DMS53 (cell line): Measurements from ENCODE around the gene SSMEM1.
"Not testable (repeated sequence)": the region's sequence is repeated elsewhere in the genome, so short reads cannot be mapped to it uniquely, and the experiment has no call there.

Experiments used
- DNase-seq: peaks from one replicate; lab custom pipeline; 2025; lab: John Stamatoyannopoulos, UW

The SSMEM1 gene

GRCh38 chr7:130207642-130208041, at the start of gene SSMEM1:
Gene SSMEM1, plus strand, starts transcription at chr7:130207860. Its CDS starts 51 bp downstream, at chr7:130207911.
- no peak for DNase-seq

DNA sequence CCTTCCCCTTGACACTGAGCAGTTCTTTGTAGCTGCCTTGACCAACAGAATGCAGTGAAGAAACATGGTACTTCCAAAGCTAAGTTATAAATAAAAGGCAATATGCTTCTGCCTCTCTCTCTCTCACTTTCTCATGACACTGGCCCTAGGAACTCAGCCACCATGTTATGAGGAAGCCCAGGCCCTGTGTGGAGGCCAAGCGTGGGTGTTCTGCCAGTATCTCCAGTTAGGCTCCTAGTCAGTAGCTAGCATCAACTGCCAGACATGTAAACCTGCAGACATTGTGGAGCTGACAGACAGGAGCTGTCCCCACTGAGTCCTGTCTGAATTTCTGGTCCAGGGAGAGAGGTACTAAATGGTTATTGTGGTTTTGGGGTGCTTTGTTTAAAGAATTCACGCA, 47.6 kb upstream of the SSMEM1 start:
- no peak for DNase-seq

- DNase-seq: no peak
Observed at GRCh38 chr7:130160455-130160854, 47.2 kb upstream of the SSMEM1 start.

DNA sequence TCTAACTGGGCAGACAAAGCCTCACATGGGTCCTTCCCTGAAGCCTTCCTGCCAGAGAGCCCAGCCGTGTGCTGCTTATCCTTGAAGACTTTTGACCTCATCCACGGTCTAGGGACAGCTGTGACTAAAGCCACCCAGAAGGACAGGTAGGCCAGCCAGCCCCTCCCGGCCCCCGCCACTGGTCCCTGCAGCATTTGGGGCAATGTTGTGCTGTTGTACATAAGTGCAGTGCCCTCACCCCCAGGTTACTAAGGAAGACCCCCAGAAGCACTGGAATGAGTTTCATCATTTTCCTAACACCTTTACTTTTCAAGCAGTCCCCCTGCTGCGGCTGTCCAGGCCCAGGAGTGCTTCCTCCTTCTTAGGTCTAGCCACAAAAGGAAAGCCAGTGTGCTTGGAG, 45.5 kb upstream of the SSMEM1 start:
- DNase-seq: no peak

- no peak for DNase-seq
Observed at GRCh38 chr7:130174237-130174959, 33.3 kb upstream of the SSMEM1 start.

DNA sequence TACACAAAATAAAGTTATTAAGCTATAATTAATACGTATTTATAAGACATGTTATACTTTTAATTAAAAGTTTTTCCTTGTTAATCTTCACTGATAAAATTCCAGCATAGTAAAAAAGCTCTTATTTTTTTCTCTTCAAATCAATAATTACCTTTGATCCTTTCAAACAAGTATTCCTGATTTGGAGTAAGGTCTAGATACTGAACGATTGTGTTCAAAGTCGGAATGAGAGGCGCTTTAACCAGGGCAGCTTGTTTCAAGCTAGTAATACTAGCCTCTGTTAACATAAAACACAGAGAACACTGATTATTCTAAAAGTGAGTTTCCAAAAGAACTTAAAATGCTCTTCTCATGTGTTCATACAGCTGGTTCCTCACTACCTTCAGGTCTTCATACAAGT, 29.4 kb upstream of the SSMEM1 start:
- no peak for DNase-seq

GRCh38 chr7:130179631-130180030, 28.0 kb upstream of the SSMEM1 start:
- no peak for DNase-seq

GRCh38 chr7:130180571-130181262, 26.9 kb upstream of the SSMEM1 start:
- no peak for DNase-seq

GRCh38 chr7:130181263-130181605, 26.4 kb upstream of the SSMEM1 start:
- no peak for DNase-seq

- DNase-seq: no peak
Observed at GRCh38 chr7:130182990-130183389, 24.7 kb upstream of the SSMEM1 start.

- DNase-seq: not testable (repeated sequence)
Observed at GRCh38 chr7:130184349-130184748, 23.3 kb upstream of the SSMEM1 start.

GRCh38 chr7:130187360-130187759, 20.3 kb upstream of the SSMEM1 start:
- no peak for DNase-seq

- no peak for DNase-seq
Observed at GRCh38 chr7:130189343-130189742, 18.3 kb upstream of the SSMEM1 start.

GRCh38 chr7:130191791-130192190, 15.9 kb upstream of the SSMEM1 start:
- DNase-seq: no peak

DNA sequence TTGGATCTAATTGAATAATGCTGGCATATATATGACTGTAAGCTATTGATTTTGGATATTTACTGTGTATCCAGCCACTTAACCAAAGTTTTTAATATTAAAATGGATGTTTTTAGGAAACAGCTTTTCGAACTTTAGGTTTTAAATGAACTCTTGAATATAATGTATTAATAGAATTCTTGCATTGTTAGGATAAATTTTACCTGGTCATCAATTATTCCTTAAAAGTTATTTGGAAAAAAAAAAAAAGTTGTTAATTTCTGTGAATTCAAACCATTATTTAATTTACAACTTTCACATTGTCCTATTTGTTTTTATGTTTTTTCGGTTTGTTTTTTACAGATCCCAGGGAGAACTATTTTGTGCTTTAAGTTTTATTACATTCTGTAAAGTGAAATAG, 12.3 kb upstream of the SSMEM1 start:
- no peak for DNase-seq

GRCh38 chr7:130196476-130196875, 11.2 kb upstream of the SSMEM1 start:
- no peak for DNase-seq

- no peak for DNase-seq
Observed at GRCh38 chr7:130197094-130197493, 10.6 kb upstream of the SSMEM1 start.

DNA sequence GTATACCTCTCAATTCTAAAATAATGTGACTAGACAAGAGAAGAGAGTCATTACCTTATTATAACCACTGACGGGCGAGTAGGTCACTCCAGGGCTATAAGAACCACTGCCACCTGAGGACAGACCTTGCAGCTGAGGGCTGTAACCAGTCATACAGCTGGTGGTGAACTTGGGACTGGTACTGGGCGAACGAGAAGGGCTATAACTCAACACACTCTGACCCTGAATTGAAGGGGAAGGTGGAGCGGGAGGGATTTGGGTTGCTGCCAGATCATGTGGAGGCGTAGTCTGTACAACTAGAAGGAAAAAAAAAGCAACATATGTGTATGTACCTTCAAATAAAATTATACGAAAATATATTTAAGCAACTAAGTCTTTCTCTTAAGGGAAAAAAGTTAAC, 5.9 kb upstream of the SSMEM1 start:
- DNase-seq: no peak

DNA sequence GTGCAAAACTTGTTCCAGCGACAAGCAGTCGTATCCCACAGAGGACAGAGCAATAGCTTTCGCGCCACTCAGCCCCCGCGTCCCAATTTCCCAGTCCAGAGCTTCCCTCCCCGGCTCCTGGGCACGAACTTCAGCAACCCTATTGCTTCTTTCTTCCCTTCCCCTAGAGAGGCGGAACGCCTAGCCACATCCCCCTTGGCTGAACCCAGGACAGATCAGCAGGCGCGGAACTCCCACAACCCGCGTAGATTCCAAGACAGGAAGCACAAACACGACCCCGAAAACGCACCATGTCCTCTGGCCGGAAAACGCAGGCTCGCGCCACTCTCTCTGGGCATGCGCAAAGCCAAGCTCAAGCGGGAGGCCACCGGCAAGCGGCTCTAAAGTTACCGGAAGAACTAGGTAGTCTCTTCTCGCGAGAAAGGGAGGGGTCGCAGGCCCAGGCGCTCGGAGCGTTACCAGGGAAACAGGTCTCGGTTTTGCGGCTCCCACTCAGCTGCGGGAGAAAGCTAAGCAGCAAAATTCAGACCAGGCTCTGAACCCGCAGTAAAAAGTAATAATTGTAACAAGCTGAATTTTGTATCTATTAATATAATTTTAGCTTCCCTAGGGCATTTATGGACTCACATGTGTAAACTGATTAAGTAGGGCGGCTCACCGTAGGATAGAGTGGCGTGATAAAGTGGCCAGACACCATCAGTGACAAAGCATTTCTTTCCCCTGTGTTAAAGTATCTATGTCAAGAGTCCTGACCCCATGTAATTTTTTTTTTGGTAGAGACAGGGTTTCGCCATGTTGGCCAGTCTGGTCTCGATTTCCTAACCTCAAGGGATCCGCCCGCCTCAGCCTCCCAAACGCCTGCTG, 2.3 kb upstream of the SSMEM1 start, which contains the start of gene TMEM209:
TMEM209 (minus strand) TSS at position 323 of the 864 bp plus-strand sequence; CDS start at position 292, 31 bp downstream.
- DNase-seq: peak; percentile 100

- DNase-seq: peak; percentile 35
Observed at GRCh38 chr7:130207033-130207432, 627 bp upstream of the SSMEM1 start.

DNA sequence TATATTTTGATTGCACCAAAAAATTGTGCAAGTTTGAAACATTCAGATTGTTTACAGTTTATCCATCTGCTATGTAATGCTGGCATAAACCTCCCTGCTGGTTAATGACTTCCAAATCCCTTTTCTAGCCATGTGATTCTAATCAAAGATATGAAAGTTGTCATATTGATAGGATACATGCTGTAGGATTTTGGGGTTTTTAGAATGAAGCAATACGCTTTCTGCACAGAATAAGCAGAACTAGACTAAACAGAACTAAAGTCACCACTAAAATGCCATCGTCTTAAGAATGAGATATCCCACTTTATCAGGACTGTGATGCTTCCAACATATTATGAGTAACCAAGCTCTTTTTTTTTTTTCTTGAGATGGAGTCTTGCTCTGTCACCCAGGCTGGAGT, 856 bp downstream of the SSMEM1 start:
- DNase-seq: no peak

DNA sequence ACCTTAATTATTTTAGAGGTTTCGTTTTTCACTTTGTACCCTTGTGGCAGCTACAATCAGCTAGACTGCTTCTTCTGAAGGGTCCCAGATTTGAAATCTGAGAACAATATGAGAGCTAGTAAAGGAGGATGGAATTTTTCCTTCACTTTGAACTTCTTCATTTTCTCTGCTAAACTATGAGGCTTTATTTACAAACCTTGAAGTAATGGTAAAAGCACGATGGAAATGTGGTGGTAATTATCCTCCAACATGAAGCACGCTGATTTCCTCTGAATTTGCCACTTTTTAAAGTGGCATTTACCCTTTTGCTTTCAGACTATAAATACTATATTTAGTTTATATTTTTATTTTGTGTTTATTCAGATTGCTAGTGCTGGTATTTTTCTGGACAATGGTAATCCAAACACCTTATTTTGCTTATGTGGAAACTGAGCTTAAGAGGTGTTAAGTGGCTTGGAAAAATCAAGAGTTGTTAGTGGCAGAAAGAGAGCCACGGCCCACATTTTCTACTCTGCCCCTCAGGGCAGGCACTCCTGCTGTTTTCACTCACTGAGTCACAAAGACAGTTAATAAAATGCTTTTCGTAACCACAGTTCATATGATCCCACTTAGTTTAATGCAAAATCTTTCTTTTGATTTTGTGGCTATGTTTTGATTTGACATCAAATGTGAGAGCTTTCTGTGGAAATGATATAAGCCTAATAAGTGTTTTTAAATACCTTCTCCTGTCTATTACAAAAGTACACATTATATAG, 2.7 kb downstream of the SSMEM1 start:
- no peak for DNase-seq
